AG09309 (cell line): ENCODE data around the gene PIGS.

Source experiments
- DNase-seq: peaks from one replicate; pipeline ENCODE4 v3.0.0-alpha.2; 2010; ENCODE audit warnings: low read depth
- H3K4me3 ChIP-seq: 2 replicates; pipeline ENCODE4 v1.5.1; 2011; ENCODE audit warnings: mild to moderate bottlenecking, low read depth, low read length, moderate library complexity; ENCODE audit not compliant: control insufficient read depth
- TF ChIP-seq, protein P1 (sequence below): IDR thresholded peaks from 2 replicates; pipeline ENCODE4 v1.5.1; 2011; ENCODE audit warnings: mild to moderate bottlenecking, low read depth, low read length, inconsistent platforms; ENCODE audit not compliant: insufficient read depth, control insufficient read depth; ENCODE audit errors: missing control alignments

PIGS gene

DNA sequence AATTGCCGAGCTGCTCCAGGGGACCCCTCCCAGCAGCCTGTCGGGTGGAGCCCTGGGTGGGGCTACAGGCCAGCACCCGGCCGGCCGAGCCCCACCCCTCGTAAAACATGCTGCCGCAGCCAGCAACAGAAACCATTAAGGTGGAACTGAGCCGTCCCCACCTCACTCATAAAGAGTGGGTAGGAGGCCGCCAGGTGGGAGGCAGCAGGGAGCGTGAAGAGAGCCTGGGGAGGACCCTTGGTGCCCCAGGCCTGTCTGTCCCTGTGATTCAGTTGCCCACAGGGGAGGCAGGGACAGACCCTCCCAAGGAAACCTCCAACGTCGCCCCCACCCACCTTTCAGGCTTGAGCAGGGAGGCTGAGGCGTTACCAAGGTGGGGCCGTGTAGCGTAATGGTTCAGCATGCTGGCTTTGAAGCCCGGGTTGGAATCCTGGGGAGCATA, 56.7 kb downstream of the PIGS start:
- TF ChIP-seq, protein P1, sequence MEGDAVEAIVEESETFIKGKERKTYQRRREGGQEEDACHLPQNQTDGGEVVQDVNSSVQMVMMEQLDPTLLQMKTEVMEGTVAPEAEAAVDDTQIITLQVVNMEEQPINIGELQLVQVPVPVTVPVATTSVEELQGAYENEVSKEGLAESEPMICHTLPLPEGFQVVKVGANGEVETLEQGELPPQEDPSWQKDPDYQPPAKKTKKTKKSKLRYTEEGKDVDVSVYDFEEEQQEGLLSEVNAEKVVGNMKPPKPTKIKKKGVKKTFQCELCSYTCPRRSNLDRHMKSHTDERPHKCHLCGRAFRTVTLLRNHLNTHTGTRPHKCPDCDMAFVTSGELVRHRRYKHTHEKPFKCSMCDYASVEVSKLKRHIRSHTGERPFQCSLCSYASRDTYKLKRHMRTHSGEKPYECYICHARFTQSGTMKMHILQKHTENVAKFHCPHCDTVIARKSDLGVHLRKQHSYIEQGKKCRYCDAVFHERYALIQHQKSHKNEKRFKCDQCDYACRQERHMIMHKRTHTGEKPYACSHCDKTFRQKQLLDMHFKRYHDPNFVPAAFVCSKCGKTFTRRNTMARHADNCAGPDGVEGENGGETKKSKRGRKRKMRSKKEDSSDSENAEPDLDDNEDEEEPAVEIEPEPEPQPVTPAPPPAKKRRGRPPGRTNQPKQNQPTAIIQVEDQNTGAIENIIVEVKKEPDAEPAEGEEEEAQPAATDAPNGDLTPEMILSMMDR, result no peak
- DNase-seq, result no peak
- no peak overlapping the region for H3K4me3 ChIP-seq

DNA sequence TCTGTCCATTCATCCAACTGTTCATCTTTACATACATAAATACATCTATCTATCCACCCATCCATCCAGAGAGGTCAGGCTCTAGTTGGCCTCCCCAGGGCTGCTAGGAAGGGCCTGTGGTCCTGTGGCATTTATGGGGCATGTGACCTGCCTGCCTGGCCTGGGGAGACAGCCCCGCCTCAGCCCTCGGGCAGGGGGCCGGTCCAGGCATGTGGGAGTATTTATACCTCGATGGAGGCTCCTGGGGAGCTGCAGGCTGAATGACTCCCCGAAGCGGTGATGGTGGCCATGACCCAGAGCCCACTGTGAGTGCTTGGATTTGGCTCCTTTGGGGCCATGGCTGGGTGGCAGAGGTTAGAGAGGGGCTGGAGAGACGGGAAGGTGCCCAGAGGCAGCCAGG, 57.8 kb downstream of the PIGS start:
- no peak for DNase-seq
- H3K4me3 ChIP-seq, result no peak overlapping the region
- TF ChIP-seq, protein P1, result no peak

DNA sequence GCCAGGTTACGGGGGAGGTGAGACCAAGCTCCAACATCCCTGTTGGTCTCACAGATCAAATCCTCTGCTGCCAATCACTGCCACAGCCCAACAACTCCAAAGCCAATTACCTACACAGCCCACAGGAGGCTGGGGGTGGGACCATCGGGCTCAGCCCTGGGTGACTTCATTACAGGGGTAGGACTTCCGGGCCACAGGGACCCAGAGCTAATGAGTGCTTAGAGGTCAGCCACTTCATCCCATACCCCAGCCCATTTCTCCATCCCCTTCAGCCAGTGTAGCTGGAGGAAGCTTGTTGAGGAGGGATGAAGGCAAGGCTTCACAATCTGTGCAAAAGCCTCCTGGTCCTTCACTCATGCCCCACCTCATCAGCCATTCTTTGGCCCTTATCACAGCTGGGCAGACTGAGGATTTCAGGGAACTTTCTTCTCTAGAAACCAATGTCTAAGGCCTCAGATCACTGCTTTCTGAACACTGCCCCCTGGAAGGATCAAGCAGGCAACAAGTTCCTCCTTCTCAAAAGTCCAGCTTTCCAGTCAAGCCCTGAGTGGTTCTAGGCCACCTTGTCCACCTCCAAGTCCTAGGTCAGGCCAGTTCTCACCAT, 59.4 kb downstream of the PIGS start:
- no peak overlapping the region for H3K4me3 ChIP-seq
- no peak for DNase-seq
- TF ChIP-seq, protein P1, result no peak

DNA sequence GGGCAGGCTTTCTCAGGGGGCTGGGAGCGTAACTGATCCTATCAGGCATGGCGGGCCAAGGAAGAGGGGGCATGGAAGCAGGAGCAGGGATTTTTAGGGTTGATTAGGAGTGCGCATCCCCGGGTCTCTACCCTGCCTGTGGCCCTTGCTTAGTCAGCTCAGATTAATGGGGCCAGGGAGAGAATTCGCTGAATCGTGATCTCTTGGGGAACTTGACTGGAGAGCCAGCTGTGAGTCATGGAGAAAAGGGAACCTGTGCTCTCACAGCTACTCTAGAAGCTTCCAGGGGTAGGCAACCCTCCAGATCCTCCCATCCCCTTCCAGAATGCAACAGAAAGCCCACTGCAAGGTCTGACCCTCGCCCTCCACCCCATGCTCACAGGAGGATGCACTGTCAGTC, 61.5 kb downstream of the PIGS start:
- TF ChIP-seq, protein P1, result no peak
- no peak for DNase-seq
- no peak overlapping the region for H3K4me3 ChIP-seq

DNA sequence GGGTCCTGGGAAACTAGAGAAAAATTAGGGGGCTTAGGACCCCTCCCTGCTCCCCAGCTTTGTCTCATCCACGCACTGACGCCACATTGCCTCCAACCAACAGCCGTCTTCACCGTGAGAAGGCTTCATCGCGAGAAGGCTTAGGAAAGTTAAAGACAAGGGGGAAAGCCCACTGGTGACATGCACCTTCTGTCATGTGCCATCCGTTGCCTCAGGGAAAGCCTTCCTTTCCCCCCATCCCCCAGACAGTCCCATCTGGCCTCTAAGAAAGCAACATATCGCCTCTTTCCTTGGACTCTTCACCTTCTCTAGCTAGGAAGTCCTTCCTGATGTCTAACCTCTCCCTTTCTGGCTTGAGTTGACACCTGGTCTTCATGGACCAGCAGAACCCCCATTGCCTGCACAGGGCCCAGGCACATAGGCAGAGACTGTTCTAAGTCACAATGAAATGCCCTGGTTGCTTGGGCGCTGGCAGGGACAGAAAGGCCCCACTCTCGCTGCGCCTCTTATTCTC, 63.1 kb downstream of the PIGS start:
- TF ChIP-seq, protein P1, result no peak
- no peak overlapping the region for H3K4me3 ChIP-seq
- no peak for DNase-seq

DNA sequence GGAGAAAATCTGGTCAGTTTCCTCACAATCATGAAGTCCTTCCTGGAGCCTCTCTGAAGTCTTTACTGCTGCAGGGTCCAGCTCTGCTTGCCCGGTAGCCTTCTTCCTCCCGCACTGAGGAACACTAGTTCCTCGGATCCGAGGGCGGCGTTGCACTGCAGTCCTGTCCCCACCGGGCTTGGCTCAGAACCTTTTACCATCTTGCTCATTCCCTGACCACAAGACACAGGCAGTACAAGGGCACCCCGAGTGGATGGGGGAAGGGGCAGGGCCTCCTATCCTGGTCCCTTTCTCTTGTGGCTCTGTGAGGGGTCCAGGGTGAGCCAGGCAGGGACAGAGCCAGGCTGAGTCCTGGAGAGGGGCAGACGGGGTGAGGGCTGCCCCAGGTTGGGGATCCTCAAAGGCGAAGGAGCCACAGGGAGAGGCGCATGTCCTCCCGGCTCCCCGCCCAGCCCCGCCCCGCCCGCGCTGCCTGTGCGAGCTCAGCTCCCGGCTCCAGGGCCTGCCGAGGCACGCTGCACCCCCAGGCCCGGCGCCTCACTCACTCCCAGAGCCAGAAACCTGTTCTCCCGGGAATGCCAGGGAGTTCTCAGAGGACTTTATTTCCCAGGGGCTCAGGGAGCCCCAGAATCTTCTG, 63.6 kb downstream of the PIGS start:
- no peak overlapping the region for H3K4me3 ChIP-seq
- DNase-seq, result no peak
- TF ChIP-seq, protein P1, result no peak
